HL-60 (cell line): ENCODE measurements around the gene CACNA1C.

ENCODE experiments used
- DNase-seq, 2 experiments: peaks; one replicate each; pipeline ENCODE4 v3.0.0-alpha.2; 2010 to 2020; ENCODE audit warnings: low read depth in 1 of 2, low spot score in 1 of 2
- H3K27ac ChIP-seq: fragments of 250-450 bp; sonication (Bioruptor Pico); replicated peaks from 2 replicates; pipeline ENCODE4 v1.5.1; 2020; ENCODE audit warnings: mild to moderate bottlenecking, moderate library complexity
- H3K27me3 ChIP-seq: fragments of 250-450 bp; sonication (Bioruptor Pico); 2 replicates; pipeline ENCODE4 v1.5.1; 2021; ENCODE audit warnings: mild to moderate bottlenecking, moderate library complexity; ENCODE audit not compliant: insufficient read depth, poor library complexity, severe bottlenecking
- H3K4me3 ChIP-seq: replicated peaks from 2 replicates; pipeline ENCODE4 v1.5.1; 2011; ENCODE audit warnings: mild to moderate bottlenecking, control low read depth, low read length; ENCODE audit not compliant: insufficient read depth
- GABPA ChIP-seq: IDR thresholded peaks from 2 replicates; pipeline ENCODE4 v1.6.1; 2012; ENCODE audit warnings: low read depth
- POLR2AphosphoS5 ChIP-seq: IDR thresholded peaks from 2 replicates; pipeline ENCODE4 v1.6.1; 2012; ENCODE audit warnings: low read depth
- SPI1 ChIP-seq: IDR thresholded peaks from 2 replicates; pipeline ENCODE4 v1.6.1; 2012; ENCODE audit warnings: low read depth, mild to moderate bottlenecking, borderline replicate concordance
- TF ChIP-seq, protein P1 (sequence below): IDR thresholded peaks from 2 replicates; pipeline ENCODE4 v1.6.1; 2012; ENCODE audit warnings: low read depth; ENCODE audit not compliant: insufficient replicate concordance
- TF ChIP-seq, protein P2 (sequence below): IDR thresholded peaks from one replicate; pipeline ENCODE4 v1.5.1; 2011; ENCODE audit warnings: low read length, control low read depth, inconsistent platforms; ENCODE audit not compliant: insufficient read depth

The CACNA1C gene

DNA sequence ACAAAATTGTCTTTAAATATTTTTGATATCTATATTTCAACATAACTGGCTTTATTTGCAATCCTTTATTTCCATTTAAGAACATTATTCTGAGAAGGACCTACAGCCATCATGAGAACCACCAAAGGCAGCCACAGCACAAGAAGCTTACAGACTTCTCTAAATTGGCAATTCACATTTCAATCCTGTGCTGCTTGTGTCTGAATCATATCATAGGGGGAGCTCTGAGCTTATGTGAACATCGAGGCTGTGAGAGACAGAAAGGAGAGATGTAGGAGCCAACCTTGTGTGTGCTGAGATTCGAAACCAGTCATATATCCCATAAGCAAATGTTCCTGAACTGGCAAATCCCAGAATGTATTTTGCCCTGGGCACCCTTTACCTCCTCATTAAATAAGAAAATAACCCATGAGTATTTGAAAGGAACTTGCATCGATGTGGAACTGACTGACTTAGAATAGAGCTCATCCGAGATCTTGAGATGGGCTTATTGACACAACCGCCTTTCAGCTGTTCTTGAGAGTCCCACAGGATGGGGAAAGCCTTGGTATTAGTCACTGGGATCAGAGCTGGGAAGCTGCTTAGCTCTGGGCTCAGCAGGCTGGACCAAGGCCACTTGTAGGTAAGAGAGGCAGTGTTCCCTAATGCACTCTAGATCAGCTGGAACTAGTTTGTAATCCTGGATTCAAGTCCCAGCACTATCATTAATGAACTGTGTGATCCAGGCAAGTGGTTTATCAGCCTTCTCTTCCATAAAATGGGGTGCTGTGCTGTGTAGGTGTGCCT, 329.8 kb downstream of the CACNA1C start:
- no peaks in the 10 kb centered on the region for H3K27me3 ChIP-seq

DNA sequence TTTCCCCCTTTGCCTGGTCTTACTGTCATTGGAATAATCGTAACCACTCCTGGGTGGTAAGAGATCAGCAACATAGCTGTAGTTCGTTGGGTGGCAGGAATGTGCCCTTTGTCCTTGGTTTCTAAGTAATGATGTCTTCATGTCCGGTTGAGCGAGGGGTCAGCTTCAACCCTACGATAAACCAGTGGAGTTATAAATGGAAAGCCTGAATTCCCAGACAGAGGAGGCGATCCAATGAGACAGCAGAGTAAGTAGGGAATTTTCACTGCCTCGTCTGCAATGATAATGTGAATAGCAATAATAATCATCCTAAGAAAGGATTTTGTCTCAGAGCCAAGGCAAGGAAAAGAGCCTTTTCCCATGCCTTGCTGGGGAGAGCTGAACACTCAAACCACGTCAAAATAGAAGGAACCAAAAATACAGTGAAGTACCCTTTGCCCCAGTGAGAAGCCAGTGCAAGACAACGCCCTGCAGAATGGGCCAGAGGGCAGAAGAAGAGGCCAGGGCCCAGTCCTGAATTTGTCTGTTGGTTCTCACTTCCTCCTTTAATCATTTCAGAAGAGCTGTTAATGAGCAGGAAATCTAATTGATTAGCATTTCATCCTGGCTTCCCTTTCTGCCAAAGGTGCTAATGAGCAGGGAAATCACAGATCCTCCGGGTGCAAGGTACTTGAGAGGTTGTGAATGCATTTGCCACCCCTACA, 330.7 kb downstream of the CACNA1C start:
- H3K27ac ChIP-seq: no peak overlapping the region
- no peak overlapping the region for H3K4me3 ChIP-seq
- no peaks in the 10 kb centered on the region for H3K27me3 ChIP-seq
- DNase-seq: no peak
- no peak for TF ChIP-seq SPI1
- TF ChIP-seq, protein P1, sequence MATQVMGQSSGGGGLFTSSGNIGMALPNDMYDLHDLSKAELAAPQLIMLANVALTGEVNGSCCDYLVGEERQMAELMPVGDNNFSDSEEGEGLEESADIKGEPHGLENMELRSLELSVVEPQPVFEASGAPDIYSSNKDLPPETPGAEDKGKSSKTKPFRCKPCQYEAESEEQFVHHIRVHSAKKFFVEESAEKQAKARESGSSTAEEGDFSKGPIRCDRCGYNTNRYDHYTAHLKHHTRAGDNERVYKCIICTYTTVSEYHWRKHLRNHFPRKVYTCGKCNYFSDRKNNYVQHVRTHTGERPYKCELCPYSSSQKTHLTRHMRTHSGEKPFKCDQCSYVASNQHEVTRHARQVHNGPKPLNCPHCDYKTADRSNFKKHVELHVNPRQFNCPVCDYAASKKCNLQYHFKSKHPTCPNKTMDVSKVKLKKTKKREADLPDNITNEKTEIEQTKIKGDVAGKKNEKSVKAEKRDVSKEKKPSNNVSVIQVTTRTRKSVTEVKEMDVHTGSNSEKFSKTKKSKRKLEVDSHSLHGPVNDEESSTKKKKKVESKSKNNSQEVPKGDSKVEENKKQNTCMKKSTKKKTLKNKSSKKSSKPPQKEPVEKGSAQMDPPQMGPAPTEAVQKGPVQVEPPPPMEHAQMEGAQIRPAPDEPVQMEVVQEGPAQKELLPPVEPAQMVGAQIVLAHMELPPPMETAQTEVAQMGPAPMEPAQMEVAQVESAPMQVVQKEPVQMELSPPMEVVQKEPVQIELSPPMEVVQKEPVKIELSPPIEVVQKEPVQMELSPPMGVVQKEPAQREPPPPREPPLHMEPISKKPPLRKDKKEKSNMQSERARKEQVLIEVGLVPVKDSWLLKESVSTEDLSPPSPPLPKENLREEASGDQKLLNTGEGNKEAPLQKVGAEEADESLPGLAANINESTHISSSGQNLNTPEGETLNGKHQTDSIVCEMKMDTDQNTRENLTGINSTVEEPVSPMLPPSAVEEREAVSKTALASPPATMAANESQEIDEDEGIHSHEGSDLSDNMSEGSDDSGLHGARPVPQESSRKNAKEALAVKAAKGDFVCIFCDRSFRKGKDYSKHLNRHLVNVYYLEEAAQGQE: no peak
- TF ChIP-seq, protein P2, sequence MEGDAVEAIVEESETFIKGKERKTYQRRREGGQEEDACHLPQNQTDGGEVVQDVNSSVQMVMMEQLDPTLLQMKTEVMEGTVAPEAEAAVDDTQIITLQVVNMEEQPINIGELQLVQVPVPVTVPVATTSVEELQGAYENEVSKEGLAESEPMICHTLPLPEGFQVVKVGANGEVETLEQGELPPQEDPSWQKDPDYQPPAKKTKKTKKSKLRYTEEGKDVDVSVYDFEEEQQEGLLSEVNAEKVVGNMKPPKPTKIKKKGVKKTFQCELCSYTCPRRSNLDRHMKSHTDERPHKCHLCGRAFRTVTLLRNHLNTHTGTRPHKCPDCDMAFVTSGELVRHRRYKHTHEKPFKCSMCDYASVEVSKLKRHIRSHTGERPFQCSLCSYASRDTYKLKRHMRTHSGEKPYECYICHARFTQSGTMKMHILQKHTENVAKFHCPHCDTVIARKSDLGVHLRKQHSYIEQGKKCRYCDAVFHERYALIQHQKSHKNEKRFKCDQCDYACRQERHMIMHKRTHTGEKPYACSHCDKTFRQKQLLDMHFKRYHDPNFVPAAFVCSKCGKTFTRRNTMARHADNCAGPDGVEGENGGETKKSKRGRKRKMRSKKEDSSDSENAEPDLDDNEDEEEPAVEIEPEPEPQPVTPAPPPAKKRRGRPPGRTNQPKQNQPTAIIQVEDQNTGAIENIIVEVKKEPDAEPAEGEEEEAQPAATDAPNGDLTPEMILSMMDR: no peak
- TF ChIP-seq POLR2AphosphoS5: no peak
- TF ChIP-seq GABPA: no peak

More for the DNA sequence above, 329.8 kb downstream of the CACNA1C start:
- TF ChIP-seq GABPA (no peak), SPI1 (no peak), POLR2AphosphoS5 (no peak)
- TF ChIP-seq, protein P1: no peak
- TF ChIP-seq, protein P2: no peak
- Histone ChIP-seq H3K4me3 (no peak overlapping the region), H3K27ac (no peak overlapping the region)
- DNase-seq: no peak

DNA sequence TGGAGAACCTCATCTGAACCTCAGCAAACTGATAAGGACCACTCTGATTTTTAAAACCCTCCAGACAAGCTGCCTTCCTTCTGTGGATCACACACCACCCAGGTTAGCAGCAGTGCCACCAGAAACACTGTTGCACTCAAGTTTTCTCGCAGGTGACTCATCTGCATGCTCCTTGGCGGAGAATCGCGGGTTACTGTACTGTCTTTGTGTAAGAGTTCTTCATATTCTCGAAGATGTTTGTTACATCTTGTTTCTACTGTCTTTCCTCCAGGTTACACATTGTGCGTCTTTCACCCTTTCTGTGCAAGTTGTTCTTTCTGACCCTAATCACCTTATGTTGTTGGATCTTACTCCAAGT, 331.2 kb downstream of the CACNA1C start:
- Histone ChIP-seq H3K27me3 (no peaks in the 10 kb centered on the region), H3K27ac (no peak overlapping the region), H3K4me3 (no peak overlapping the region)
- no peak for DNase-seq
- no peak for TF ChIP-seq SPI1
- TF ChIP-seq POLR2AphosphoS5: no peak
- TF ChIP-seq GABPA: no peak
- TF ChIP-seq, protein P2: no peak
- TF ChIP-seq, protein P1: no peak
